GM12878 (cell line): ENCODE data around the gene KCNJ13. TPM values are rescaled to one million over a fixed set of nuclear protein-coding genes. Genes with fewer than 3 reads are reported as not detected.

Experiments used
- ATAC-seq: fragments of 200-7000 bp; cut with Tn5 transposase; 3 replicates; pipeline ENCODE4 v1.9.1; 2020; ENCODE audit warnings: mild to moderate bottlenecking, moderate library complexity
- BruUV-seq: library from RNA; stranded (reverse); fragments of 400-500 nt; replicated peaks from 2 replicates; lab custom pipeline; 2021; lab: Mats Ljungman, UMichigan
- CTCF ChIA-PET: fragments of 300-600 bp; sonication (Branson Sonifier 250); formaldehyde crosslinking; extraction: SDS; loops from one replicate; lab custom pipeline; 2021; ENCODE audit warnings: inconsistent platforms; lab: Yijun Ruan, JAX
- POLR2A ChIA-PET: fragments of 350-600 bp; formaldehyde crosslinking; extraction: SDS; loops from one replicate; lab custom pipeline; 2021; ENCODE audit warnings: inconsistent platforms; lab: Charles Lee
- RAD21 ChIA-PET: fragments of 300-600 bp; sonication (Branson Sonifier 250); formaldehyde crosslinking; loops from one replicate; lab custom pipeline; 2023; ENCODE audit warnings: antibody characterized with exemption; ENCODE audit not compliant: unreplicated experiment; lab: Charles Lee
- SMC1A ChIA-PET: fragments of 300-600 bp; sonication (Branson Sonifier 250); formaldehyde crosslinking; loops from one replicate; lab custom pipeline; 2023; ENCODE audit not compliant: unreplicated experiment, uncharacterized antibody; lab: Charles Lee
- DNase-seq: peaks from one replicate; pipeline ENCODE4 v3.0.0-alpha.2; 2011; ENCODE audit warnings: low read depth, low spot score
- FAIRE-seq: peaks from 3 replicates; lab custom pipeline; 2011; peaks lifted over from hg19 to GRCh38; lab: Jason Lieb, UNC
- H2AFZ ChIP-seq: 2 replicates; pipeline ENCODE4 v1.6.0; 2011; ENCODE audit warnings: low read depth, low read length, control low read depth; ENCODE audit not compliant: control insufficient read depth
- H3K27ac ChIP-seq: 2 replicates; pipeline ENCODE4 v1.5.1; 2011; ENCODE audit warnings: control low read depth; ENCODE audit not compliant: control insufficient read depth, insufficient read depth
- H3K27me3 ChIP-seq, 2 experiments: replicated peaks in 1 of 2; 2 replicates each; pipeline versions ENCODE4 v1.6.0 to v1.6.1; 2011; ENCODE audit warnings: low read length in 1 of 2; ENCODE audit not compliant: control insufficient read depth in 2 of 2, insufficient read depth in 2 of 2
- H3K36me3 ChIP-seq, 2 experiments: 2 replicates each; pipeline ENCODE4 v1.5.1; 2011; ENCODE audit warnings: low read length in 1 of 2; ENCODE audit not compliant: control insufficient read depth in 2 of 2, insufficient read depth in 2 of 2
- H3K4me1 ChIP-seq: 2 replicates; pipeline ENCODE4 v1.6.1; 2011; ENCODE audit warnings: mild to moderate bottlenecking, low read length, moderate library complexity, mixed read lengths; ENCODE audit not compliant: control insufficient read depth, insufficient read depth
- H3K4me2 ChIP-seq: 2 replicates; pipeline ENCODE4 v1.6.0; 2011; ENCODE audit warnings: control low read depth; ENCODE audit not compliant: control insufficient read depth, insufficient read depth
- H3K4me3 ChIP-seq: fragments of 200-600 bp; sonication (generic); 2 replicates; pipeline ENCODE4 v1.5.1; 2016
- H3K79me2 ChIP-seq: 2 replicates; pipeline ENCODE4 v1.6.0; 2011; ENCODE audit warnings: low read length; ENCODE audit not compliant: control insufficient read depth, insufficient read depth
- H3K9ac ChIP-seq: 2 replicates; pipeline ENCODE4 v1.8.0; 2011; ENCODE audit warnings: low read length, control low read depth, mixed read lengths; ENCODE audit not compliant: control insufficient read depth, insufficient read depth
- H3K9me3 ChIP-seq: replicated peaks from 3 replicates; pipeline ENCODE4 v1.5.1; 2011; ENCODE audit warnings: mild to moderate bottlenecking, low read length; ENCODE audit not compliant: control insufficient read depth, insufficient read depth
- H4K20me1 ChIP-seq: 2 replicates; pipeline ENCODE4 v1.6.0; 2011; ENCODE audit not compliant: control insufficient read depth, insufficient read depth
- BHLHE40 ChIP-seq, 2 experiments: fragments of 450-650 bp in 1 of 2; IDR thresholded peaks; 2 replicates each; pipeline ENCODE4 v1.6.1; 2011 to 2017; ENCODE audit warnings: low read depth in 2 of 2, borderline replicate concordance in 1 of 2, improper control_type of control experiment in 1 of 2, low read length in 1 of 2, mild to moderate bottlenecking in 1 of 2
- BRCA1 ChIP-seq: IDR thresholded peaks from 2 replicates; pipeline ENCODE4 v1.6.1; 2011; ENCODE audit warnings: low read depth, low read length, improper control_type of control experiment
- CTCF ChIP-seq, 3 experiments: IDR thresholded peaks in 2 of 3; conservative IDR thresholded peaks in 1 of 3; 2 replicates each; pipeline ENCODE4 v1.5.1; 2011; ENCODE audit warnings: low read depth in 3 of 3, low read length in 3 of 3, mild to moderate bottlenecking in 3 of 3, control low read depth in 2 of 3, moderate library complexity in 2 of 3, inconsistent platforms in 1 of 3, mixed read lengths in 1 of 3; ENCODE audit not compliant: control insufficient read depth in 2 of 3, insufficient read depth in 1 of 3; ENCODE audit errors: extremely low read depth in 1 of 3
- CUX1 ChIP-seq: IDR thresholded peaks from 2 replicates; pipeline ENCODE4 v1.6.1; 2012; ENCODE audit warnings: improper control_type of control experiment, low read depth, low read length; ENCODE audit not compliant: insufficient replicate concordance
- E4F1 ChIP-seq: fragments of 450-650 bp; IDR thresholded peaks from 2 replicates; pipeline ENCODE4 v1.6.1; 2018; ENCODE audit warnings: borderline replicate concordance, mild to moderate bottlenecking; ENCODE audit not compliant: partially characterized antibody
- POLR2AphosphoS5 ChIP-seq: IDR thresholded peaks from 2 replicates; pipeline ENCODE4 v1.6.1; 2011; ENCODE audit warnings: mild to moderate bottlenecking, low read length, inconsistent platforms
- POU2F2 ChIP-seq: IDR thresholded peaks from 3 replicates; pipeline ENCODE4 v1.6.1; 2011; ENCODE audit warnings: low read depth, mild to moderate bottlenecking, low read length, borderline replicate concordance
- RBBP5 ChIP-seq: fragments of 200-600 bp; sonication (generic); conservative IDR thresholded peaks from 2 replicates; pipeline ENCODE4 v1.6.1; 2016
- RELB ChIP-seq: fragments of 450-650 bp; IDR thresholded peaks from 2 replicates; pipeline ENCODE4 v1.6.1; 2017; ENCODE audit warnings: low read depth, mild to moderate bottlenecking, moderate library complexity
- SUZ12 ChIP-seq: fragments of 200-600 bp; sonication (generic); IDR thresholded peaks from one replicate; pipeline ENCODE4 v1.6.1; 2018; ENCODE audit warnings: antibody characterized with exemption, mild to moderate bottlenecking; ENCODE audit not compliant: unreplicated experiment
- YY1 ChIP-seq: IDR thresholded peaks from 2 replicates; pipeline ENCODE4 v1.6.1; 2011; ENCODE audit warnings: low read depth, mild to moderate bottlenecking, low read length
- ZNF24 ChIP-seq: fragments of 450-650 bp; IDR thresholded peaks from 2 replicates; pipeline ENCODE4 v1.6.1; 2017; ENCODE audit warnings: antibody characterized with exemption, mild to moderate bottlenecking
- WGBS: methylation state at CpG from one replicate; pipeline ENCODE4 v1.1.6; 2016; ENCODE audit warnings: low lambda C conversion rate; ENCODE audit not compliant: insufficient replicate concordance, insufficient coverage; ENCODE audit errors: missing lambda C conversion rate; 5-methylcytosine and 5-hydroxymethylcytosine counted together
- in situ Hi-C: fragments of 300-500 bp; cut with MboI; formaldehyde crosslinking; loops from 9 replicates; pipeline ENCODE4 v1.14.3; 2018; ENCODE audit warnings: mixed read lengths
- intact Hi-C: fragments of 100-400 bp; cut with micrococcal nuclease; formaldehyde crosslinking; loops from one replicate; pipeline ENCODE4 v1.14.2; 2022; ENCODE audit not compliant: unreplicated experiment
- polyA plus RNA-seq, 11 experiments: library from polyadenylated mRNA; depleted of rRNA in 4 of 11; unstranded in 6 of 11; stranded (reverse) in 5 of 11; fragments of >200 nt; fragmentation: Nextera tagmentation in 4 of 11; fragmentation: Illumina TruSeq in 1 of 11; extraction: Ambion mirVana in 4 of 11; extraction: Trizol in 1 of 11; gene quantifications; 1 replicate in 1 of 11; 2 replicates in 10 of 11; pipeline versions ENCODE4 v1.2.1 to v1.2.3, GENCODE V29; 2011 to 2016; ENCODE audit warnings: inconsistent platforms in 2 of 11, missing spikeins in 2 of 11, low read depth in 1 of 11
- total RNA-seq, 4 experiments: library from RNA; depleted of rRNA in 3 of 4; stranded (reverse); fragments of >200 nt in 3 of 4; fragmentation: Illumina TruSeq in 1 of 4; extraction: Trizol in 1 of 4; gene quantifications; 2 replicates each; pipeline versions ENCODE4 v1.2.1 to v1.2.3, GENCODE V29; 2013 to 2021

Gene KCNJ13
- total and polyA plus RNA-seq, 10 of the 15 experiments (the other 5 are each of a cell fraction or from before 2014, with no cell fraction given), result 0.24 to 0.68 (median 0.29) TPM; not detected in 7

GRCh38 chr2:232723027-232723426 is 53.3 kb downstream of the KCNJ13 start:
- WGBS, result 100% methylated on average over 1 of the region's 1 CpG
- ChIA-PET CTCF (interaction anchor here (1.0 kb wide), 1 partner anchor 21 kb away, joined by 4 read pairs; no protein-coding TSS in a partner anchor), RAD21 (no interaction called here), SMC1A (interaction anchor here (0.8 to 1.2 kb wide), 2 partner anchors 9 to 28 kb away, joined by 3 to 4 read pairs; no protein-coding TSS in a partner anchor), POLR2A (no interaction called here)
- FAIRE-seq (no peak), ATAC-seq (no peak), DNase-seq (no peak)
- Histone ChIP-seq H3K4me2 (no peak overlapping the region), H3K9ac (no peak overlapping the region), H4K20me1 (no peaks in the 10 kb centered on the region), H3K27me3 (no peaks in the 10 kb centered on the region), H3K4me3 (no peak overlapping the region), H3K36me3 (peaks cover 4 to 13% of the 10 kb centered on the region in 2 experiments), H3K79me2 (peaks cover 14% of the 10 kb centered on the region), H3K9me3 (no peaks in the 10 kb centered on the region; the same call in 2 of the 3 replicates), H2AFZ (no peak overlapping the region), H3K27ac (peak overlapping the region; percentile 8; the same call in 1 of the 2 replicates), H3K4me1 (no peaks in the 10 kb centered on the region; the same call in 1 of the 2 replicates)
- BruUV-seq, result no TSS peak
- intact Hi-C loops (no loop called here), in situ Hi-C loops (no loop called here)
- TF ChIP-seq POLR2AphosphoS5 (no peak), E4F1 (no peak), BRCA1 (no peak), SUZ12 (no peak), CTCF (IDR thresholded peaks at IDR 0.05 in 2 of 3, conservative IDR thresholded peaks at IDR 0.05 in 1 of 3; ENCODE audit: control insufficient read depth in 2 of 3, extremely low read depth in 1 of 3, insufficient read depth in 1 of 3, low read depth in 3 of 3, low read length in 3 of 3) (no peak), POU2F2 (no peak), YY1 (no peak), BHLHE40 (IDR thresholded peaks at IDR 0.05; ENCODE audit: borderline replicate concordance in 1 of 2, low read depth in 2 of 2, low read length in 1 of 2) (no peak), RELB (no peak), CUX1 (no peak), RBBP5 (no peak), ZNF24 (no peak)
